HCT116 (cell line): ENCODE results near the gene PUSL1. TPM values are rescaled to one million over a fixed set of nuclear protein-coding genes. Genes with fewer than 3 reads are reported as not detected.

Experiments
- ATAC-seq: fragments of 200-7000 bp; cut with Tn5 transposase; 2 replicates; pipeline ENCODE4 v1.9.1; 2020; ENCODE audit warnings: mild to moderate bottlenecking, moderate library complexity
- BruUV-seq: library from RNA; stranded (reverse); fragments of 400-500 nt; replicated peaks from 2 replicates; lab custom pipeline; 2021; lab: Mats Ljungman, UMichigan
- CTCF ChIA-PET: fragments of 300-600 bp; sonication (Branson Sonifier 250); formaldehyde crosslinking; loops from one replicate; lab custom pipeline; 2021; ENCODE audit warnings: antibody characterized with exemption; lab: Charles Lee
- POLR2A ChIA-PET: fragments of 300-600, 350-600 bp; sonication (Branson Sonifier 250); formaldehyde crosslinking; loops from one replicate; lab custom pipeline; 2021; ENCODE audit warnings: antibody characterized with exemption; lab: Charles Lee
- RAD21 ChIA-PET, 2 experiments: fragments of 300-600 bp; sonication (Branson Sonifier 250); formaldehyde crosslinking; loops; one replicate each; lab custom pipeline; 2023; ENCODE audit warnings: low total read pairs in 2 of 2; ENCODE audit not compliant: uncharacterized antibody in 2 of 2, unreplicated experiment in 2 of 2, low non-redundant PET in 1 of 2; lab: Charles Lee
- DNase-seq: peaks from one replicate; pipeline ENCODE4 v3.0.0-alpha.2; 2010; ENCODE audit warnings: low read depth, low spot score
- H2AFZ ChIP-seq: fragments of 200-600 bp; shearing (Covaris generic), sonication (generic); 2 replicates; pipeline ENCODE4 v1.6.1; 2017; ENCODE audit warnings: low read depth, mixed run types, mixed read lengths, antibody characterized with exemption, low read length; ENCODE audit not compliant: poor library complexity, severe bottlenecking
- H3K27ac ChIP-seq: 2 replicates; pipeline ENCODE4 v1.5.1; 2012; ENCODE audit warnings: low read depth, low read length
- H3K27me3 ChIP-seq: fragments of 200-600 bp; sonication (generic); 2 replicates; pipeline ENCODE4 v1.6.1; 2016; ENCODE audit warnings: mixed run types, low read length, mixed read lengths; ENCODE audit not compliant: insufficient read depth
- H3K36me3 ChIP-seq, 2 experiments: fragments of 200-500 bp in 1 of 2; fragments of 200-600 bp in 1 of 2; sonication (Bioruptor generic) in 1 of 2; sonication (generic) in 1 of 2; 2 replicates each; pipeline versions ENCODE4 v1.5.1 to v1.6.1; 2014 to 2016; ENCODE audit warnings: low read length in 2 of 2, inconsistent platforms in 1 of 2, mixed read lengths in 1 of 2, mixed run types in 1 of 2; ENCODE audit not compliant: insufficient read depth in 2 of 2, control insufficient read depth in 1 of 2
- H3K4me1 ChIP-seq, 2 experiments: fragments of 200-600 bp in 1 of 2; sonication (generic) in 1 of 2; 2 replicates each; pipeline versions ENCODE4 v1.5.1 to v1.6.1; 2012 to 2017; ENCODE audit warnings: low read length in 2 of 2, inconsistent platforms in 1 of 2, mild to moderate bottlenecking in 1 of 2, mixed read lengths in 1 of 2, mixed run types in 1 of 2, moderate library complexity in 1 of 2; ENCODE audit not compliant: insufficient read depth in 2 of 2, control insufficient read depth in 1 of 2
- H3K4me2 ChIP-seq: fragments of 200-600 bp; sonication (generic); 2 replicates; pipeline ENCODE4 v1.6.1; 2017; ENCODE audit warnings: mixed run types, low read length, mixed read lengths
- H3K4me3 ChIP-seq, 2 experiments: fragments of 200-600 bp in 1 of 2; sonication (generic) in 1 of 2; replicated peaks in 1 of 2; 2 replicates each; pipeline ENCODE4 v1.5.1; 2011 to 2016; ENCODE audit warnings: low read length in 2 of 2, control low read depth in 1 of 2, low read depth in 1 of 2, mild to moderate bottlenecking in 1 of 2, mixed read lengths in 1 of 2, mixed run types in 1 of 2
- H3K79me2 ChIP-seq: fragments of 200-600 bp; sonication (generic); 2 replicates; pipeline ENCODE4 v1.6.1; 2017; ENCODE audit warnings: mild to moderate bottlenecking, mixed run types, low read length, moderate library complexity, mixed read lengths; ENCODE audit not compliant: insufficient read depth
- H3K9ac ChIP-seq: fragments of 200-600 bp; sonication (generic); 2 replicates; pipeline ENCODE4 v1.6.1; 2016; ENCODE audit warnings: low read length, mixed read lengths
- H3K9me2 ChIP-seq: fragments of 200-600 bp; sonication (generic), shearing (Covaris generic); 2 replicates; pipeline ENCODE4 v1.6.1; 2017; ENCODE audit warnings: mixed run types, mild to moderate bottlenecking, moderate library complexity; ENCODE audit not compliant: insufficient read depth
- H3K9me3 ChIP-seq, 2 experiments: fragments of 200-500 bp in 1 of 2; fragments of 200-600 bp in 1 of 2; sonication (Bioruptor generic) in 1 of 2; sonication (generic) in 1 of 2; 2 replicates each; pipeline ENCODE4 v1.6.1; 2014 to 2017; ENCODE audit warnings: low read length in 2 of 2, mixed read lengths in 2 of 2, inconsistent platforms in 1 of 2, low read depth in 1 of 2, mild to moderate bottlenecking in 1 of 2, mixed run types in 1 of 2, moderate library complexity in 1 of 2; ENCODE audit not compliant: control insufficient read depth in 1 of 2, insufficient read depth in 1 of 2
- H4K20me1 ChIP-seq: fragments of 200-600 bp; sonication (generic), shearing (Covaris generic); 2 replicates; pipeline ENCODE4 v1.6.1; 2017; ENCODE audit warnings: mixed run types, mild to moderate bottlenecking, moderate library complexity; ENCODE audit not compliant: insufficient read depth
- CBX3 ChIP-seq: IDR thresholded peaks from 2 replicates; pipeline ENCODE4 v1.6.1; 2012; ENCODE audit warnings: low read depth
- CEBPB ChIP-seq: IDR thresholded peaks from 2 replicates; pipeline ENCODE4 v1.6.1; 2012; ENCODE audit warnings: low read depth
- EGR1 ChIP-seq: IDR thresholded peaks from 2 replicates; pipeline ENCODE4 v1.6.1; 2012; ENCODE audit warnings: low read depth
- EZH2 ChIP-seq: fragments of 200-600 bp; sonication (generic); IDR thresholded peaks from 2 replicates; pipeline ENCODE4 v1.6.1; 2017; ENCODE audit warnings: antibody characterized with exemption, mixed run types
- JUND ChIP-seq: IDR thresholded peaks from 2 replicates; pipeline ENCODE4 v1.6.1; 2012
- POLR2AphosphoS5 ChIP-seq: IDR thresholded peaks from 2 replicates; pipeline ENCODE4 v1.6.1; 2011; ENCODE audit warnings: mild to moderate bottlenecking, low read depth, low read length, moderate library complexity
- SP1 ChIP-seq: IDR thresholded peaks from 2 replicates; pipeline ENCODE4 v1.6.1; 2012; ENCODE audit warnings: low read depth
- SRF ChIP-seq: IDR thresholded peaks from 2 replicates; pipeline ENCODE4 v1.6.1; 2012; ENCODE audit warnings: low read depth
- TCF7L2 ChIP-seq: IDR thresholded peaks from 2 replicates; pipeline ENCODE4 v1.7.0; 2011; ENCODE audit warnings: borderline replicate concordance, inconsistent platforms; ENCODE audit not compliant: insufficient read depth, insufficient read length; ENCODE audit errors: extremely low read depth
- intact Hi-C: fragments of 100-400 bp; cut with micrococcal nuclease; formaldehyde crosslinking; loops from 2 replicates; pipeline ENCODE4 v1.10.0; 2022
- total RNA-seq: library from RNA; stranded (reverse); gene quantifications from one replicate; pipeline ENCODE4 v1.2.1, GENCODE V29; 2021; ENCODE audit not compliant: unreplicated experiment
- TF ChIP-seq, protein P1 (sequence below): IDR thresholded peaks from 2 replicates; pipeline ENCODE4 v1.6.1; 2012; ENCODE audit warnings: low read depth
- TF ChIP-seq, protein P2 (sequence below), 3 experiments: fragments of 200-600 bp in 1 of 3; sonication (generic) in 1 of 3; IDR thresholded peaks in 2 of 3; conservative IDR thresholded peaks in 1 of 3; 2 replicates each; pipeline ENCODE4 v1.5.1; 2012 to 2017; ENCODE audit warnings: low read depth in 2 of 3, low read length in 2 of 3, antibody characterized with exemption in 1 of 3, borderline replicate concordance in 1 of 3, control low read depth in 1 of 3, mild to moderate bottlenecking in 1 of 3, mixed read lengths in 1 of 3, mixed run types in 1 of 3, moderate library complexity in 1 of 3; ENCODE audit not compliant: insufficient read depth in 1 of 3
- TF ChIP-seq, protein P3 (sequence below): IDR thresholded peaks from 2 replicates; pipeline ENCODE4 v1.6.1; 2012

PUSL1 gene
- total RNA-seq, 1 experiment from 2014 or later = 47.2 TPM

DNA sequence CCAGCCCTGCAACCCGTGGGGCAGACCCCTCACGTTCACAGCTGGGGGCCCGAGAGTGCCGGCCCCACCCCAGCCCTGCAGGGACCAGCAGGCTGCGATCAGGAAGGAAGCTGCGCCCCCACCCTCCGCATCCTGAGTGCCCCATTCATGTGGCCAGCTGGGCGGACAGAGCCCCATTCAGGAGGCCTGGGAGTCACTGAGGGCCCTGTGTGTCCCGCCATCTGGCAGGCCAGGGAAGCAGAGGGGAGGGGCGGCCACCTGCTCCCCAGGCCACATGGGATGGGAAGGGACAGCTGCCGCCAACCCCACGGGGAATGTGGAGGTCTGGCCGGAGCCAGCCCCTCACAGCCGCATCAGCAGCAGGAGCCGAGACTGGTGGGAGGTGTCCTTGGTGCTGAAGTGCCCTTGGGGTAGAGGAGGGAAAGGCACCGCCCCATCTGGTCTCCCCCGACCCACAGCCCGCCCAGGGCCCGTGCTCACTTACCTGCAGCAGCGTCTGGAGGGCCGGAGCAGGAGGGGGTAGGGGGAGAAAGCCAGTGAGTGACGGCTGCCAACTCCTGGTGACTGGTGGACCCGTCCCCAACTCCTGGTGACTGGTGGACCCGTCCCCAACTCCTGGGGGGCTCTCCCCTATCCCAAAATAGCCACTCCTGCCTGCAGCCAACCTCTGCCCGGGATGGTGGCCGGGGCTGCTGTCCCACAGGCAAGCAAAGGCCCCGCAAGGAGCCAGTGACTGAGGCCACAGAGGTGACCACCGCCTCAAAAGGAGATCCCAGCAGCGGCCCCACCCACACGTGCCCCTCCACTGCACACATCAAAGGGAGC lies 9.3 kb upstream of the PUSL1 start (continued):
- TF ChIP-seq CBX3 (no peak), SP1 (no peak), EZH2 (no peak)

DNA sequence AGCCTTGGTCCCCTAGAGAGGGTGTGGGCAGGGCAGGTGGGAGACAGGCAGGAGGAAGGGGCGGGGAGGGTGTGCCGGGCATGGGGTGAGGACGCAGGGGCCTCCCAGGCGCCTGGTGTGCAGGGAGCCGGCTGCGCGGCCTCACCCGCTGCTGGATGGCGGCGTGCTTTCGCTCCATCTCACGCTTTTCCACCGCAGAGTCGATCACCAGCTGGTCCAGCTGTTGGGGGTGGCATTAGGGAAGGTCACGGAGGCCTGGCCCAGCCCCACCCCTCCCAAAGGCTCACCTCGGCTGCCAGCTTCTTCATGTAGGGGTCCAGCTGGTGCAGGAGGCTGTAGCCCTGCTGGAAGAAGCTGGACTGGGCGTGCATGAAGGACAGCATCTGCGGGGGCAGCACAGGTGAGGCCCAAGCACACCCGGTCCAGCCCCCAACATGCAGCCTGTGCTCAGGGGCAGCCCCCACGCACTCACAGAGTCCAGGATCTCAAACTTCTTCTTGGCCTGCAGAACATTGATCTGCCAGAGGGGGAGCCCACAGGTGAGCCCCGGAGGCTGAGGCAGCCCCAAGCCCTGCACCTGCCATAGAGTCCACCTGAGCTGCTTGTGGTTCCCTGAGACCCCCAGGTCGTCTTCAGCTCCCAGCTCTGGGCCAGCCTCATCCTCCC lies 8.6 kb upstream of the PUSL1 start:
- ATAC-seq = peak; percentile 52
- Histone ChIP-seq H4K20me1 (no peaks in the 10 kb centered on the region), H3K4me1 (peaks cover 9 to 21% of the 10 kb centered on the region in 2 experiments), H3K9ac (no peak overlapping the region), H3K79me2 (no peaks in the 10 kb centered on the region), H2AFZ (no peak overlapping the region)
- CTCF ChIA-PET = interaction anchor here (1.0 to 1.6 kb wide), 2 partner anchors 9 kb away, joined by 3 to 6 read pairs; no protein-coding TSS in a partner anchor
- POLR2A ChIA-PET = no interaction called here
- RAD21 ChIA-PET = no interaction called here
- DNase-seq = no peak
- no TSS peak for BruUV-seq
- TF ChIP-seq EGR1 (no peak), TCF7L2 (no peak), POLR2AphosphoS5 (no peak), JUND (no peak), CEBPB (no peak), SRF (no peak)
- TF ChIP-seq, protein P1, sequence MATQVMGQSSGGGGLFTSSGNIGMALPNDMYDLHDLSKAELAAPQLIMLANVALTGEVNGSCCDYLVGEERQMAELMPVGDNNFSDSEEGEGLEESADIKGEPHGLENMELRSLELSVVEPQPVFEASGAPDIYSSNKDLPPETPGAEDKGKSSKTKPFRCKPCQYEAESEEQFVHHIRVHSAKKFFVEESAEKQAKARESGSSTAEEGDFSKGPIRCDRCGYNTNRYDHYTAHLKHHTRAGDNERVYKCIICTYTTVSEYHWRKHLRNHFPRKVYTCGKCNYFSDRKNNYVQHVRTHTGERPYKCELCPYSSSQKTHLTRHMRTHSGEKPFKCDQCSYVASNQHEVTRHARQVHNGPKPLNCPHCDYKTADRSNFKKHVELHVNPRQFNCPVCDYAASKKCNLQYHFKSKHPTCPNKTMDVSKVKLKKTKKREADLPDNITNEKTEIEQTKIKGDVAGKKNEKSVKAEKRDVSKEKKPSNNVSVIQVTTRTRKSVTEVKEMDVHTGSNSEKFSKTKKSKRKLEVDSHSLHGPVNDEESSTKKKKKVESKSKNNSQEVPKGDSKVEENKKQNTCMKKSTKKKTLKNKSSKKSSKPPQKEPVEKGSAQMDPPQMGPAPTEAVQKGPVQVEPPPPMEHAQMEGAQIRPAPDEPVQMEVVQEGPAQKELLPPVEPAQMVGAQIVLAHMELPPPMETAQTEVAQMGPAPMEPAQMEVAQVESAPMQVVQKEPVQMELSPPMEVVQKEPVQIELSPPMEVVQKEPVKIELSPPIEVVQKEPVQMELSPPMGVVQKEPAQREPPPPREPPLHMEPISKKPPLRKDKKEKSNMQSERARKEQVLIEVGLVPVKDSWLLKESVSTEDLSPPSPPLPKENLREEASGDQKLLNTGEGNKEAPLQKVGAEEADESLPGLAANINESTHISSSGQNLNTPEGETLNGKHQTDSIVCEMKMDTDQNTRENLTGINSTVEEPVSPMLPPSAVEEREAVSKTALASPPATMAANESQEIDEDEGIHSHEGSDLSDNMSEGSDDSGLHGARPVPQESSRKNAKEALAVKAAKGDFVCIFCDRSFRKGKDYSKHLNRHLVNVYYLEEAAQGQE = no peak
- TF ChIP-seq, protein P2, sequence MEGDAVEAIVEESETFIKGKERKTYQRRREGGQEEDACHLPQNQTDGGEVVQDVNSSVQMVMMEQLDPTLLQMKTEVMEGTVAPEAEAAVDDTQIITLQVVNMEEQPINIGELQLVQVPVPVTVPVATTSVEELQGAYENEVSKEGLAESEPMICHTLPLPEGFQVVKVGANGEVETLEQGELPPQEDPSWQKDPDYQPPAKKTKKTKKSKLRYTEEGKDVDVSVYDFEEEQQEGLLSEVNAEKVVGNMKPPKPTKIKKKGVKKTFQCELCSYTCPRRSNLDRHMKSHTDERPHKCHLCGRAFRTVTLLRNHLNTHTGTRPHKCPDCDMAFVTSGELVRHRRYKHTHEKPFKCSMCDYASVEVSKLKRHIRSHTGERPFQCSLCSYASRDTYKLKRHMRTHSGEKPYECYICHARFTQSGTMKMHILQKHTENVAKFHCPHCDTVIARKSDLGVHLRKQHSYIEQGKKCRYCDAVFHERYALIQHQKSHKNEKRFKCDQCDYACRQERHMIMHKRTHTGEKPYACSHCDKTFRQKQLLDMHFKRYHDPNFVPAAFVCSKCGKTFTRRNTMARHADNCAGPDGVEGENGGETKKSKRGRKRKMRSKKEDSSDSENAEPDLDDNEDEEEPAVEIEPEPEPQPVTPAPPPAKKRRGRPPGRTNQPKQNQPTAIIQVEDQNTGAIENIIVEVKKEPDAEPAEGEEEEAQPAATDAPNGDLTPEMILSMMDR (IDR thresholded peaks at IDR 0.05 in 2 of 3, conservative IDR thresholded peaks at IDR 0.05 in 1 of 3; ENCODE audit: borderline replicate concordance in 1 of 3, insufficient read depth in 1 of 3, low read depth in 2 of 3, low read length in 2 of 3) = peak in 2 of 3 experiments; percentile 46 to 47; a peak in 3 of 6 replicates
- TF ChIP-seq, protein P3, sequence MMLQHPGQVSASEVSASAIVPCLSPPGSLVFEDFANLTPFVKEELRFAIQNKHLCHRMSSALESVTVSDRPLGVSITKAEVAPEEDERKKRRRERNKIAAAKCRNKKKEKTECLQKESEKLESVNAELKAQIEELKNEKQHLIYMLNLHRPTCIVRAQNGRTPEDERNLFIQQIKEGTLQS = no peak
- TF ChIP-seq, all 23 proteins: peak for 1
- intact Hi-C loops = no loop called here
- no peak overlapping the region for H3K27ac ChIP-seq
- H3K4me2 ChIP-seq = no peak overlapping the region
- no peaks in the 10 kb centered on the region for H3K9me2 ChIP-seq
- H3K27me3 ChIP-seq = no peaks in the 10 kb centered on the region
- no peak overlapping the region for H3K4me3 ChIP-seq
- no peaks in the 10 kb centered on the region for H3K36me3 ChIP-seq
- no peaks in the 10 kb centered on the region for H3K9me3 ChIP-seq
